Gastrocnemius medialis (tissue), 4 donors: ENCODE results near the gene SDF2.

Experiments
- POLR2A ChIP-seq, 2 donors: fragments of 450-650 bp; IDR thresholded peaks; one replicate each; pipeline ENCODE4 v1.6.1; 2017; ENCODE audit warnings: antibody characterized with exemption in 2 of 2, mild to moderate bottlenecking in 2 of 2, moderate library complexity in 2 of 2
- TF ChIP-seq, protein P1 (sequence below), 5 experiments: fragments of 450-650 bp in 3 of 5; fragments of 200-600 bp in 2 of 5; sonication (generic) in 2 of 5; IDR thresholded peaks in 4 of 5; conservative IDR thresholded peaks in 1 of 5; 1 replicate in 4 of 5; 2 replicates in 1 of 5; pipeline ENCODE4 v1.5.1; 2016 to 2019; ENCODE audit warnings: antibody characterized with exemption in 5 of 5, mild to moderate bottlenecking in 3 of 5, moderate library complexity in 3 of 5

- TF ChIP-seq, protein P1, sequence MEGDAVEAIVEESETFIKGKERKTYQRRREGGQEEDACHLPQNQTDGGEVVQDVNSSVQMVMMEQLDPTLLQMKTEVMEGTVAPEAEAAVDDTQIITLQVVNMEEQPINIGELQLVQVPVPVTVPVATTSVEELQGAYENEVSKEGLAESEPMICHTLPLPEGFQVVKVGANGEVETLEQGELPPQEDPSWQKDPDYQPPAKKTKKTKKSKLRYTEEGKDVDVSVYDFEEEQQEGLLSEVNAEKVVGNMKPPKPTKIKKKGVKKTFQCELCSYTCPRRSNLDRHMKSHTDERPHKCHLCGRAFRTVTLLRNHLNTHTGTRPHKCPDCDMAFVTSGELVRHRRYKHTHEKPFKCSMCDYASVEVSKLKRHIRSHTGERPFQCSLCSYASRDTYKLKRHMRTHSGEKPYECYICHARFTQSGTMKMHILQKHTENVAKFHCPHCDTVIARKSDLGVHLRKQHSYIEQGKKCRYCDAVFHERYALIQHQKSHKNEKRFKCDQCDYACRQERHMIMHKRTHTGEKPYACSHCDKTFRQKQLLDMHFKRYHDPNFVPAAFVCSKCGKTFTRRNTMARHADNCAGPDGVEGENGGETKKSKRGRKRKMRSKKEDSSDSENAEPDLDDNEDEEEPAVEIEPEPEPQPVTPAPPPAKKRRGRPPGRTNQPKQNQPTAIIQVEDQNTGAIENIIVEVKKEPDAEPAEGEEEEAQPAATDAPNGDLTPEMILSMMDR (IDR thresholded peaks at IDR 0.05 in 4 of 5, conservative IDR thresholded peaks at IDR 0.05 in 1 of 5) = no peak
- no peak for TF ChIP-seq POLR2A (IDR thresholded peaks at IDR 0.05)
Observed at GRCh38 chr17:28705074-28705659, 43.5 kb upstream of the SDF2 start.
